ACC112 (cell line): ENCODE measurements around the gene IRAK3.

Experiments
- H2AFZ ChIP-seq: fragments of 200-600 bp; sonication (generic); one replicate; pipeline ENCODE4 v1.6.0; 2017; ENCODE audit warnings: antibody characterized with exemption, low read length; ENCODE audit not compliant: unreplicated experiment
- H3K27ac ChIP-seq: fragments of 200-600 bp; sonication (generic); 2 replicates; pipeline ENCODE4 v1.5.1; 2014; ENCODE audit warnings: low read depth, mild to moderate bottlenecking, antibody characterized with exemption, low read length, moderate library complexity
- H3K27me3 ChIP-seq: fragments of 200-600 bp; sonication (generic); 2 replicates; pipeline ENCODE4 v1.6.1; 2014; ENCODE audit warnings: mild to moderate bottlenecking, antibody characterized with exemption, low read length, moderate library complexity, mixed read lengths; ENCODE audit not compliant: insufficient read depth
- H3K36me3 ChIP-seq: fragments of 200-600 bp; sonication (generic); 2 replicates; pipeline ENCODE4 v1.6.1; 2016; ENCODE audit warnings: mild to moderate bottlenecking, antibody characterized with exemption, low read length, moderate library complexity, mixed read lengths; ENCODE audit not compliant: insufficient read depth
- H3K4me1 ChIP-seq: fragments of 200-600 bp; sonication (generic); one replicate; pipeline ENCODE4 v1.6.1; 2016; ENCODE audit warnings: low read length, mixed read lengths; ENCODE audit not compliant: insufficient read depth, unreplicated experiment, control insufficient read depth
- H3K4me3 ChIP-seq: fragments of 200-600 bp; sonication (generic); 2 replicates; pipeline ENCODE4 v1.5.1; 2014; ENCODE audit warnings: mild to moderate bottlenecking, low read depth, low read length
- H3K79me2 ChIP-seq: fragments of 200-600 bp; sonication (generic); one replicate; pipeline ENCODE4 v1.6.0; 2016; ENCODE audit warnings: low read length; ENCODE audit not compliant: control insufficient read depth, unreplicated experiment, insufficient read depth

IRAK3 gene

GRCh38 chr12:66239295-66239694 lies 50.3 kb downstream of the IRAK3 start:
- Histone ChIP-seq H3K4me3 (no peak overlapping the region), H3K27me3 (no peaks in the 10 kb centered on the region), H3K79me2 (peaks cover 7% of the 10 kb centered on the region), H3K27ac (no peak overlapping the region), H3K4me1 (peaks cover 25% of the 10 kb centered on the region), H3K36me3 (0 out of 2 replicates have a peak, but pooled peaks cover 4% of the 10 kb centered on the region), H2AFZ (no peak overlapping the region)

- no peak overlapping the region for H3K4me3 ChIP-seq
- no peak overlapping the region for H2AFZ ChIP-seq
- peaks cover 18% of the 10 kb centered on the region for H3K4me1 ChIP-seq
These were observed 51.2 kb downstream of the IRAK3 start for GRCh38 chr12:66240096-66240820.

GRCh38 chr12:66241061-66242043 lies 52.3 kb downstream of the IRAK3 start:
- Histone ChIP-seq H3K27ac (peak overlapping the region; percentile 54), H3K79me2 (peaks cover 6% of the 10 kb centered on the region), H3K4me3 (no peak overlapping the region), H2AFZ (no peak overlapping the region), H3K4me1 (peaks cover 18% of the 10 kb centered on the region), H3K36me3 (peaks cover 7% of the 10 kb centered on the region; the same call in 1 of the 2 replicates), H3K27me3 (no peaks in the 10 kb centered on the region)

More at GRCh38 chr12:66240096-66240820, 51.2 kb downstream of the IRAK3 start:
- Histone ChIP-seq H3K27ac (no peak overlapping the region), H3K36me3 (0 out of 2 replicates have a peak, but pooled peaks cover 7% of the 10 kb centered on the region), H3K79me2 (peaks cover 7% of the 10 kb centered on the region), H3K27me3 (no peaks in the 10 kb centered on the region)

GRCh38 chr12:66242311-66242710 lies 53.3 kb downstream of the IRAK3 start:
- Histone ChIP-seq H3K36me3 (peaks cover 7% of the 10 kb centered on the region; the same call in 1 of the 2 replicates), H3K4me1 (peaks cover 18% of the 10 kb centered on the region), H3K27ac (peak overlapping the region; percentile 42), H3K79me2 (no peaks in the 10 kb centered on the region), H3K4me3 (no peak overlapping the region), H3K27me3 (no peaks in the 10 kb centered on the region), H2AFZ (no peak overlapping the region)

- H2AFZ ChIP-seq: no peak overlapping the region
- H3K79me2 ChIP-seq: no peaks in the 10 kb centered on the region
- H3K4me1 ChIP-seq: peaks cover 18% of the 10 kb centered on the region
- peaks cover 19% of the 10 kb centered on the region for H3K36me3 ChIP-seq
- H3K4me3 ChIP-seq: no peak overlapping the region
- no peaks in the 10 kb centered on the region for H3K27me3 ChIP-seq
- H3K27ac ChIP-seq: no peak overlapping the region
These were observed 54.9 kb downstream of the IRAK3 start for GRCh38 chr12:66243911-66244310.

GRCh38 chr12:66244446-66244845 lies 55.4 kb downstream of the IRAK3 start:
- H3K27me3 ChIP-seq: no peaks in the 10 kb centered on the region
- H3K36me3 ChIP-seq: peaks cover 21% of the 10 kb centered on the region
- no peak overlapping the region for H2AFZ ChIP-seq
- no peak overlapping the region for H3K4me3 ChIP-seq
- no peak overlapping the region for H3K27ac ChIP-seq
- H3K4me1 ChIP-seq: peaks cover 18% of the 10 kb centered on the region
- no peaks in the 10 kb centered on the region for H3K79me2 ChIP-seq

GRCh38 chr12:66247741-66248140 lies 58.7 kb downstream of the IRAK3 start:
- peaks cover 29% of the 10 kb centered on the region for H3K36me3 ChIP-seq
- no peaks in the 10 kb centered on the region for H3K79me2 ChIP-seq
- H3K27me3 ChIP-seq: no peaks in the 10 kb centered on the region
- H3K27ac ChIP-seq: no peak overlapping the region
- H3K4me1 ChIP-seq: no peaks in the 10 kb centered on the region
- no peak overlapping the region for H3K4me3 ChIP-seq
- H2AFZ ChIP-seq: no peak overlapping the region

- no peak overlapping the region for H3K4me3 ChIP-seq
- H3K4me1 ChIP-seq: no peaks in the 10 kb centered on the region
- H3K27ac ChIP-seq: no peak overlapping the region
- no peaks in the 10 kb centered on the region for H3K27me3 ChIP-seq
- no peaks in the 10 kb centered on the region for H3K79me2 ChIP-seq
- H3K36me3 ChIP-seq: peaks cover 22% of the 10 kb centered on the region
- no peak overlapping the region for H2AFZ ChIP-seq
These were observed 62.0 kb downstream of the IRAK3 start for GRCh38 chr12:66251049-66251448.

GRCh38 chr12:66252771-66253170 lies 63.8 kb downstream of the IRAK3 start:
- Histone ChIP-seq H3K27ac (no peak overlapping the region), H3K4me3 (no peak overlapping the region), H3K79me2 (no peaks in the 10 kb centered on the region), H3K4me1 (no peaks in the 10 kb centered on the region), H3K27me3 (no peaks in the 10 kb centered on the region), H3K36me3 (peaks cover 20% of the 10 kb centered on the region), H2AFZ (no peak overlapping the region)

GRCh38 chr12:66255737-66256136 lies 66.7 kb downstream of the IRAK3 start:
- no peaks in the 10 kb centered on the region for H3K36me3 ChIP-seq
- H3K27ac ChIP-seq: no peak overlapping the region
- no peaks in the 10 kb centered on the region for H3K4me1 ChIP-seq
- H3K79me2 ChIP-seq: no peaks in the 10 kb centered on the region
- H3K27me3 ChIP-seq: no peaks in the 10 kb centered on the region
- H3K4me3 ChIP-seq: no peak overlapping the region
- no peak overlapping the region for H2AFZ ChIP-seq
